HCT116 (cell line): ENCODE data around the gene ANO6. TPM values are rescaled to one million over a fixed set of nuclear protein-coding genes. Genes with fewer than 3 reads are reported as not detected.

Source experiments
- ATAC-seq: fragments of 200-7000 bp; cut with Tn5 transposase; 2 replicates; pipeline ENCODE4 v1.9.1; 2020; ENCODE audit warnings: mild to moderate bottlenecking, moderate library complexity
- BruUV-seq: library from RNA; stranded (reverse); fragments of 400-500 nt; replicated peaks from 2 replicates; lab custom pipeline; 2021; lab: Mats Ljungman, UMichigan
- CTCF ChIA-PET: fragments of 300-600 bp; sonication (Branson Sonifier 250); formaldehyde crosslinking; loops from one replicate; lab custom pipeline; 2021; ENCODE audit warnings: antibody characterized with exemption; lab: Charles Lee
- POLR2A ChIA-PET: fragments of 300-600, 350-600 bp; sonication (Branson Sonifier 250); formaldehyde crosslinking; loops from one replicate; lab custom pipeline; 2021; ENCODE audit warnings: antibody characterized with exemption; lab: Charles Lee
- RAD21 ChIA-PET, 2 experiments: fragments of 300-600 bp; sonication (Branson Sonifier 250); formaldehyde crosslinking; loops; one replicate each; lab custom pipeline; 2023; ENCODE audit warnings: low total read pairs in 2 of 2; ENCODE audit not compliant: uncharacterized antibody in 2 of 2, unreplicated experiment in 2 of 2, low non-redundant PET in 1 of 2; lab: Charles Lee
- DNase-seq: peaks from one replicate; pipeline ENCODE4 v3.0.0-alpha.2; 2010; ENCODE audit warnings: low read depth, low spot score
- H2AFZ ChIP-seq: fragments of 200-600 bp; shearing (Covaris generic), sonication (generic); 2 replicates; pipeline ENCODE4 v1.6.1; 2017; ENCODE audit warnings: low read depth, mixed run types, mixed read lengths, antibody characterized with exemption, low read length; ENCODE audit not compliant: poor library complexity, severe bottlenecking
- H3K27ac ChIP-seq: 2 replicates; pipeline ENCODE4 v1.5.1; 2012; ENCODE audit warnings: low read depth, low read length
- H3K27me3 ChIP-seq: fragments of 200-600 bp; sonication (generic); 2 replicates; pipeline ENCODE4 v1.6.1; 2016; ENCODE audit warnings: mixed run types, low read length, mixed read lengths; ENCODE audit not compliant: insufficient read depth
- H3K36me3 ChIP-seq, 2 experiments: fragments of 200-500 bp in 1 of 2; fragments of 200-600 bp in 1 of 2; sonication (Bioruptor generic) in 1 of 2; sonication (generic) in 1 of 2; 2 replicates each; pipeline versions ENCODE4 v1.5.1 to v1.6.1; 2014 to 2016; ENCODE audit warnings: low read length in 2 of 2, inconsistent platforms in 1 of 2, mixed read lengths in 1 of 2, mixed run types in 1 of 2; ENCODE audit not compliant: insufficient read depth in 2 of 2, control insufficient read depth in 1 of 2
- H3K4me1 ChIP-seq, 2 experiments: fragments of 200-600 bp in 1 of 2; sonication (generic) in 1 of 2; 2 replicates each; pipeline versions ENCODE4 v1.5.1 to v1.6.1; 2012 to 2017; ENCODE audit warnings: low read length in 2 of 2, inconsistent platforms in 1 of 2, mild to moderate bottlenecking in 1 of 2, mixed read lengths in 1 of 2, mixed run types in 1 of 2, moderate library complexity in 1 of 2; ENCODE audit not compliant: insufficient read depth in 2 of 2, control insufficient read depth in 1 of 2
- H3K4me2 ChIP-seq: fragments of 200-600 bp; sonication (generic); 2 replicates; pipeline ENCODE4 v1.6.1; 2017; ENCODE audit warnings: mixed run types, low read length, mixed read lengths
- H3K4me3 ChIP-seq, 2 experiments: fragments of 200-600 bp in 1 of 2; sonication (generic) in 1 of 2; replicated peaks in 1 of 2; 2 replicates each; pipeline ENCODE4 v1.5.1; 2011 to 2016; ENCODE audit warnings: low read length in 2 of 2, control low read depth in 1 of 2, low read depth in 1 of 2, mild to moderate bottlenecking in 1 of 2, mixed read lengths in 1 of 2, mixed run types in 1 of 2
- H3K79me2 ChIP-seq: fragments of 200-600 bp; sonication (generic); 2 replicates; pipeline ENCODE4 v1.6.1; 2017; ENCODE audit warnings: mild to moderate bottlenecking, mixed run types, low read length, moderate library complexity, mixed read lengths; ENCODE audit not compliant: insufficient read depth
- H3K9ac ChIP-seq: fragments of 200-600 bp; sonication (generic); 2 replicates; pipeline ENCODE4 v1.6.1; 2016; ENCODE audit warnings: low read length, mixed read lengths
- H3K9me2 ChIP-seq: fragments of 200-600 bp; sonication (generic), shearing (Covaris generic); 2 replicates; pipeline ENCODE4 v1.6.1; 2017; ENCODE audit warnings: mixed run types, mild to moderate bottlenecking, moderate library complexity; ENCODE audit not compliant: insufficient read depth
- H3K9me3 ChIP-seq, 2 experiments: fragments of 200-500 bp in 1 of 2; fragments of 200-600 bp in 1 of 2; sonication (Bioruptor generic) in 1 of 2; sonication (generic) in 1 of 2; 2 replicates each; pipeline ENCODE4 v1.6.1; 2014 to 2017; ENCODE audit warnings: low read length in 2 of 2, mixed read lengths in 2 of 2, inconsistent platforms in 1 of 2, low read depth in 1 of 2, mild to moderate bottlenecking in 1 of 2, mixed run types in 1 of 2, moderate library complexity in 1 of 2; ENCODE audit not compliant: control insufficient read depth in 1 of 2, insufficient read depth in 1 of 2
- H4K20me1 ChIP-seq: fragments of 200-600 bp; sonication (generic), shearing (Covaris generic); 2 replicates; pipeline ENCODE4 v1.6.1; 2017; ENCODE audit warnings: mixed run types, mild to moderate bottlenecking, moderate library complexity; ENCODE audit not compliant: insufficient read depth
- CBX3 ChIP-seq: IDR thresholded peaks from 2 replicates; pipeline ENCODE4 v1.6.1; 2012; ENCODE audit warnings: low read depth
- CEBPB ChIP-seq: IDR thresholded peaks from 2 replicates; pipeline ENCODE4 v1.6.1; 2012; ENCODE audit warnings: low read depth
- ELF1 ChIP-seq: IDR thresholded peaks from 2 replicates; pipeline ENCODE4 v1.6.1; 2012; ENCODE audit warnings: low read depth, borderline replicate concordance
- EZH2 ChIP-seq: fragments of 200-600 bp; sonication (generic); IDR thresholded peaks from 2 replicates; pipeline ENCODE4 v1.6.1; 2017; ENCODE audit warnings: antibody characterized with exemption, mixed run types
- EZH2phosphoT487 ChIP-seq: fragments of 200-600 bp; IDR thresholded peaks from 2 replicates; pipeline ENCODE4 v1.6.1; 2018; ENCODE audit warnings: antibody characterized with exemption, borderline replicate concordance
- FOSL1 ChIP-seq: IDR thresholded peaks from 2 replicates; pipeline ENCODE4 v1.6.1; 2012; ENCODE audit warnings: low read depth
- JUND ChIP-seq: IDR thresholded peaks from 2 replicates; pipeline ENCODE4 v1.6.1; 2012
- MAX ChIP-seq: IDR thresholded peaks from 2 replicates; pipeline ENCODE4 v1.6.1; 2012
- POLR2A ChIP-seq: IDR thresholded peaks from 2 replicates; pipeline ENCODE4 v1.7.0; 2011; ENCODE audit warnings: borderline replicate concordance; ENCODE audit not compliant: insufficient read depth, insufficient read length; ENCODE audit errors: extremely low read depth
- POLR2AphosphoS5 ChIP-seq: IDR thresholded peaks from 2 replicates; pipeline ENCODE4 v1.6.1; 2011; ENCODE audit warnings: mild to moderate bottlenecking, low read depth, low read length, moderate library complexity
- RAD21 ChIP-seq: IDR thresholded peaks from 2 replicates; pipeline ENCODE4 v1.6.1; 2012; ENCODE audit warnings: low read depth, mild to moderate bottlenecking
- SIN3A ChIP-seq: IDR thresholded peaks from 2 replicates; pipeline ENCODE4 v1.6.1; 2012; ENCODE audit warnings: low read depth
- SP1 ChIP-seq: IDR thresholded peaks from 2 replicates; pipeline ENCODE4 v1.6.1; 2012; ENCODE audit warnings: low read depth
- SRF ChIP-seq: IDR thresholded peaks from 2 replicates; pipeline ENCODE4 v1.6.1; 2012; ENCODE audit warnings: low read depth
- YY1 ChIP-seq: IDR thresholded peaks from 2 replicates; pipeline ENCODE4 v1.6.1; 2011; ENCODE audit warnings: low read length, low read depth, moderate library complexity, mild to moderate bottlenecking; ENCODE audit not compliant: insufficient replicate concordance; ENCODE audit errors: extremely low read depth
- ZBTB33 ChIP-seq: IDR thresholded peaks from 2 replicates; pipeline ENCODE4 v1.6.1; 2011; ENCODE audit warnings: mild to moderate bottlenecking, low read length, moderate library complexity; ENCODE audit not compliant: insufficient replicate concordance; ENCODE audit errors: extremely low read depth
- ZFX ChIP-seq: fragments of 450-650 bp; IDR thresholded peaks from 2 replicates; pipeline ENCODE4 v1.6.1; 2017
- intact Hi-C: fragments of 100-400 bp; cut with micrococcal nuclease; formaldehyde crosslinking; loops from 2 replicates; pipeline ENCODE4 v1.10.0; 2022
- total RNA-seq: library from RNA; stranded (reverse); gene quantifications from one replicate; pipeline ENCODE4 v1.2.1, GENCODE V29; 2021; ENCODE audit not compliant: unreplicated experiment

Gene ANO6
- total RNA-seq, 1 experiment from 2014 or later = 36.7 TPM

- ChIA-PET POLR2A (no interaction called here), CTCF (no interaction called here)
- ATAC-seq = no peak
Observed at GRCh38 chr12:45227316-45228067, 11.6 kb downstream of the ANO6 start.

GRCh38 chr12:45231515-45232145 is 15.7 kb downstream of the ANO6 start:
- BruUV-seq = no TSS peak
- Histone ChIP-seq H3K36me3 (no peaks in the 10 kb centered on the region), H3K4me2 (peak overlapping the region; percentile 76), H3K27ac (peak overlapping the region; percentile 60; the same call in 1 of the 2 replicates), H3K9ac (peak overlapping the region; percentile 55; the same call in 1 of the 2 replicates), H3K79me2 (peaks cover 57% of the 10 kb centered on the region), H3K4me3 (peak overlapping the region in 1 of 2 experiments; percentile 47; a peak in 2 of 4 replicates), H3K4me1 (peaks cover 57 to 62% of the 10 kb centered on the region in 2 experiments), H3K9me3 (no peaks in the 10 kb centered on the region), H3K9me2 (no peaks in the 10 kb centered on the region), H4K20me1 (peaks cover 12% of the 10 kb centered on the region; the same call in 1 of the 2 replicates), H2AFZ (no peak overlapping the region), H3K27me3 (no peaks in the 10 kb centered on the region)
- ChIA-PET POLR2A (interaction anchor here (1.0 to 1.4 kb wide), 2 partner anchors 14 to 16 kb away, joined by 5 to 6 read pairs; partner anchors contain the start of gene ANO6), CTCF (interaction anchor here (0.8 to 1.3 kb wide), 2 partner anchors 14 to 16 kb away, joined by 3 to 5 read pairs; partner anchors contain the start of gene ANO6), RAD21 (no interaction called here)
- ATAC-seq = no peak
- no peak for DNase-seq
- intact Hi-C loops = loop anchor here (2.0 to 5.0 kb wide), 2 partner anchors 15 to 496 kb away; partner anchors contain the start of genes ANO6 and ARID2
- no peak for TF ChIP-seq EZH2
- no peak for TF ChIP-seq ZFX
- no peak for TF ChIP-seq CBX3
- TF ChIP-seq MAX = 0 out of 2 replicates have a peak, but pooled peaks have one; percentile 15
- peak; percentile 25; the same call in 1 of the 2 replicates for TF ChIP-seq SP1
- no peak for TF ChIP-seq SRF
- peak; percentile 63 for TF ChIP-seq JUND
- TF ChIP-seq ELF1 = no peak
- no peak for TF ChIP-seq RAD21
- TF ChIP-seq EZH2phosphoT487 = no peak
- TF ChIP-seq SIN3A = 0 out of 2 replicates have a peak, but pooled peaks have one; percentile 43
- no peak for TF ChIP-seq YY1
- 0 out of 2 replicates have a peak, but pooled peaks have one; percentile 12 for TF ChIP-seq CEBPB
- TF ChIP-seq POLR2AphosphoS5 = no peak
- no peak for TF ChIP-seq ZBTB33
- peak; percentile 77 for TF ChIP-seq FOSL1

More at GRCh38 chr12:45227316-45228067, 11.6 kb downstream of the ANO6 start:
- H3K9me2 ChIP-seq = no peaks in the 10 kb centered on the region
- BruUV-seq = no TSS peak
- RAD21 ChIA-PET = no interaction called here
- H3K27me3 ChIP-seq = no peaks in the 10 kb centered on the region
- no peaks in the 10 kb centered on the region for H3K36me3 ChIP-seq
- H3K9ac ChIP-seq = no peak overlapping the region
- H3K9me3 ChIP-seq = no peaks in the 10 kb centered on the region
- peaks cover 22 to 24% of the 10 kb centered on the region in 2 experiments for H3K4me1 ChIP-seq
- H3K79me2 ChIP-seq = peaks cover 69% of the 10 kb centered on the region
- no peak for DNase-seq
- intact Hi-C loops = no loop called here
- no peak overlapping the region for H3K4me3 ChIP-seq
- no peak overlapping the region for H2AFZ ChIP-seq
- no peak overlapping the region for H3K27ac ChIP-seq
- H4K20me1 ChIP-seq = no peaks in the 10 kb centered on the region
- H3K4me2 ChIP-seq = no peak overlapping the region
- TF ChIP-seq SRF (no peak), EZH2 (no peak), POLR2A (no peak)
